ENCODE results near the gene LRRK1. TPM values are rescaled to one million over a fixed set of nuclear protein-coding genes. Genes with fewer than 3 reads are reported as not detected.
A peak's percentile ranks its signal among the peaks of the same experiment; 100 is the strongest.

The LRRK1 gene
- total RNA-seq, 4 donors from 2014 or later: 52.7 to 107 (median 82.7) TPM

DNA sequence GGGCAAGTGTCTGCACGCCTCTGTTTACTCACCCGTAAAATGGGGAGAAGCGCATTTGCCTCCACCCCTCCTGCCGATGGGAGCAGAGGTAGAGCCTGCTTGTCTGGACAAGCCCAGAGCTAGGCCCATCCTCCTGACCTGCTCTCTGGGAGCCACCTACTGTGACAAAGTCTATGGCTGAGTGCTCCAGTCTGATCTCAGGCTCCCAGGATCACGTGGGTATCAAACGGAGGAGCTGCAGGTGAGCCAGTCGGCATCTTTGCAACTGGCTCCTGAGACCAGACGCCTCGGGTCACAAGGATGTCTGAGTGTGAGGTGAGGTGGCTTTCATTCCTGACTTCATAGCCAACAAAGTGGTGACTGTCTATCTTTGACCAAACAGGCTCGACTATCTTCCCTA lies 41.6 kb upstream of the LRRK1 start:
- WGBS, 2 donors (ENCODE audit: low coverage in 1 of 2): 87% methylated on average over 3 to 10 of the region's 10 CpGs
- DNase-seq: no peak
- Histone ChIP-seq H3K27me3 (peaks cover 53% of the 10 kb centered on the region), H3K9me3 (no peaks in the 10 kb centered on the region), H3K4me3 (no peak overlapping the region), H3K4me1 (peaks cover 0 to 18% (median 12%) of the 10 kb centered on the region in 4 donors), H3K36me3 (no peaks in the 10 kb centered on the region), H3K27ac (no peak overlapping the region)
- in situ Hi-C loops (cut with MboI; ENCODE audit: low pct_ligation_motif_present in 1 of 4, low pct_unique_long_range_greater_than_20kb in 1 of 4, low sequenced_read_pairs in 3 of 4) (loop anchor here in 1 of 4 donors (10.0 kb wide), 1 partner anchor 253 kb away; no protein-coding TSS in a partner anchor), intact Hi-C loops (cut with DNase I; ENCODE audit: low total_unique reads) (no loop called here)
- TF ChIP-seq POLR2A (IDR thresholded peaks at IDR 0.05) (no peak), POLR2AphosphoS5 (IDR thresholded peaks at IDR 0.05) (no peak), EP300 (IDR thresholded peaks at IDR 0.05; ENCODE audit: low read depth) (no peak)
- TF ChIP-seq, protein P1, sequence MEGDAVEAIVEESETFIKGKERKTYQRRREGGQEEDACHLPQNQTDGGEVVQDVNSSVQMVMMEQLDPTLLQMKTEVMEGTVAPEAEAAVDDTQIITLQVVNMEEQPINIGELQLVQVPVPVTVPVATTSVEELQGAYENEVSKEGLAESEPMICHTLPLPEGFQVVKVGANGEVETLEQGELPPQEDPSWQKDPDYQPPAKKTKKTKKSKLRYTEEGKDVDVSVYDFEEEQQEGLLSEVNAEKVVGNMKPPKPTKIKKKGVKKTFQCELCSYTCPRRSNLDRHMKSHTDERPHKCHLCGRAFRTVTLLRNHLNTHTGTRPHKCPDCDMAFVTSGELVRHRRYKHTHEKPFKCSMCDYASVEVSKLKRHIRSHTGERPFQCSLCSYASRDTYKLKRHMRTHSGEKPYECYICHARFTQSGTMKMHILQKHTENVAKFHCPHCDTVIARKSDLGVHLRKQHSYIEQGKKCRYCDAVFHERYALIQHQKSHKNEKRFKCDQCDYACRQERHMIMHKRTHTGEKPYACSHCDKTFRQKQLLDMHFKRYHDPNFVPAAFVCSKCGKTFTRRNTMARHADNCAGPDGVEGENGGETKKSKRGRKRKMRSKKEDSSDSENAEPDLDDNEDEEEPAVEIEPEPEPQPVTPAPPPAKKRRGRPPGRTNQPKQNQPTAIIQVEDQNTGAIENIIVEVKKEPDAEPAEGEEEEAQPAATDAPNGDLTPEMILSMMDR (IDR thresholded peaks at IDR 0.05): no peak

GRCh38 chr15:100878130-100878529 lies 41.0 kb upstream of the LRRK1 start:
- H3K27ac ChIP-seq: no peak overlapping the region
- 82% methylated on average over 6 of the region's 11 CpGs; no CpG with 5 or more reads in 1 of the 2 donors for WGBS, 2 donors (ENCODE audit: low coverage in 1 of 2)
- no peaks in the 10 kb centered on the region for H3K9me3 ChIP-seq
- DNase-seq: no peak
- H3K4me3 ChIP-seq: no peak overlapping the region
- H3K36me3 ChIP-seq: no peaks in the 10 kb centered on the region
- intact Hi-C loops (cut with DNase I; ENCODE audit: low total_unique reads): no loop called here
- in situ Hi-C loops (cut with MboI; ENCODE audit: low pct_ligation_motif_present in 1 of 4, low pct_unique_long_range_greater_than_20kb in 1 of 4, low sequenced_read_pairs in 3 of 4): loop anchor here in 1 of 4 donors (10.0 kb wide), 1 partner anchor 253 kb away; no protein-coding TSS in a partner anchor
- H3K4me1 ChIP-seq: peaks cover 0 to 18% (median 10%) of the 10 kb centered on the region in 4 donors
- H3K27me3 ChIP-seq: peaks cover 59% of the 10 kb centered on the region
- no peak for TF ChIP-seq POLR2AphosphoS5 (IDR thresholded peaks at IDR 0.05)
- no peak for TF ChIP-seq POLR2A (IDR thresholded peaks at IDR 0.05)
- TF ChIP-seq EP300 (IDR thresholded peaks at IDR 0.05; ENCODE audit: low read depth): no peak
- TF ChIP-seq, protein P1 (IDR thresholded peaks at IDR 0.05): no peak

- intact Hi-C loops (cut with DNase I; ENCODE audit: low total_unique reads) (no loop called here), in situ Hi-C loops (cut with MboI; ENCODE audit: low pct_ligation_motif_present in 1 of 4, low pct_unique_long_range_greater_than_20kb in 1 of 4, low sequenced_read_pairs in 3 of 4) (loop anchor here in 1 of 4 donors (10.0 kb wide), 1 partner anchor 254 kb away; no protein-coding TSS in a partner anchor)
Observed at GRCh38 chr15:100878648-100879047, 40.5 kb upstream of the LRRK1 start.

DNA sequence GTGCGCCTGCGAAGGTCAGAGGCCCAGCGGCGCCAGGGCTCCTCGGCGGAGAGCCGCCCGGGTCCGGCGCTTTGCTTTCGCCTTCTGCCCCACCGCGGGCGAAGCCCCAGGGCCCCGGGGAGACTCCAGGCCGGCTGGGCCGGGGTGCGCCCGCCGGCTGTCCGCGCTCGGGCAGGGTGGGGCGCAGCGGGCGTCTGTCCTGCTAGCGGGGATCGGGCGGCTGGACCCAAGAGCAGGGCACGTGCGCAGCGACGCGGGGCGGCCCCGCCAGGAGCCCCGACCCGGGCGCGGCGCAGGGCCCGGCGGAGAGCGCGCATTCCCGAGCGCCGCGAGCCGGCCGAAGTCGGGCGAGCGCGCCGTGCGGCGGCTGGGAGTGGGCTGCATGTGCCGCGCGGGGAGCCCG lies 40.1 kb upstream of the LRRK1 start:
- DNase-seq: no peak
- Histone ChIP-seq H3K27me3 (peaks cover 68% of the 10 kb centered on the region), H3K36me3 (no peaks in the 10 kb centered on the region), H3K4me3 (peak overlapping the region in 3 of 4 donors; percentile 40 to 60 (median 50)), H3K9me3 (no peaks in the 10 kb centered on the region), H3K4me1 (peaks cover 0 to 18% (median 10%) of the 10 kb centered on the region in 4 donors), H3K27ac (peak overlapping the region in 1 of 4 donors; percentile 21)
- TF ChIP-seq EP300 (IDR thresholded peaks at IDR 0.05; ENCODE audit: low read depth) (no peak), POLR2AphosphoS5 (IDR thresholded peaks at IDR 0.05) (no peak), POLR2A (IDR thresholded peaks at IDR 0.05) (no peak)
- TF ChIP-seq, protein P1 (IDR thresholded peaks at IDR 0.05): no peak
- in situ Hi-C loops (cut with MboI; ENCODE audit: low pct_ligation_motif_present in 1 of 4, low pct_unique_long_range_greater_than_20kb in 1 of 4, low sequenced_read_pairs in 3 of 4): loop anchor here in 1 of 4 donors (10.0 kb wide), 1 partner anchor 254 kb away; no protein-coding TSS in a partner anchor
- intact Hi-C loops (cut with DNase I; ENCODE audit: low total_unique reads): no loop called here
- 8% methylated on average over 22 of the region's 62 CpGs; no CpG with 5 or more reads in 1 of the 2 donors for WGBS, 2 donors (ENCODE audit: low coverage in 1 of 2)

More at GRCh38 chr15:100878648-100879047, 40.5 kb upstream of the LRRK1 start:
- Histone ChIP-seq H3K27ac (peak overlapping the region in 1 of 4 donors; percentile 21), H3K27me3 (peaks cover 63% of the 10 kb centered on the region), H3K4me1 (peaks cover 0 to 18% (median 10%) of the 10 kb centered on the region in 4 donors), H3K9me3 (no peaks in the 10 kb centered on the region), H3K36me3 (no peaks in the 10 kb centered on the region), H3K4me3 (peak overlapping the region in 3 of 4 donors; percentile 40 to 60 (median 50))
- TF ChIP-seq, protein P1 (IDR thresholded peaks at IDR 0.05): no peak
- TF ChIP-seq EP300 (IDR thresholded peaks at IDR 0.05; ENCODE audit: low read depth) (no peak), POLR2AphosphoS5 (IDR thresholded peaks at IDR 0.05) (no peak), POLR2A (IDR thresholded peaks at IDR 0.05) (no peak)
- 49 to 56% methylated on average over 12 of the region's 12 CpGs for WGBS, 2 donors (ENCODE audit: low coverage in 1 of 2)
- DNase-seq: no peak

Data from transverse colon (tissue), 4 donors.